HG02938 (cell line): ENCODE data around the gene TADA3.

Experiments
- ATAC-seq: cut with Tn5 transposase; IDR thresholded peaks from one replicate; pipeline ENCODE4 v1.9.1; 2021; ENCODE audit warnings: mild to moderate bottlenecking, moderate library complexity; ENCODE audit not compliant: unreplicated experiment

Gene TADA3

GRCh38 chr3:9731206-9732079 is 60.8 kb downstream of the TADA3 start, which contains the start of gene BRPF1:
BRPF1 (plus strand) TSS chr3:9731735; CDS start chr3:9734141, 2,406 bp downstream.
- ATAC-seq: peak; percentile 83

GRCh38 chr3:9730657-9731205 is 61.5 kb downstream of the TADA3 start:
- peak; percentile 42 for ATAC-seq
